Testis (tissue), 3 donors: Measurements from ENCODE around the gene NLRP10. TPM values are rescaled to one million over a fixed set of nuclear protein-coding genes. Genes with fewer than 3 reads are reported as not detected.

Experiments used
- DNase-seq: peaks from one replicate; pipeline ENCODE4 v3.0.0-alpha.2; 2019
- H3K27ac ChIP-seq, 2 donors: fragments of 200-600 bp; sonication (generic); one replicate each; pipeline ENCODE4 v1.5.1; 2019
- H3K27me3 ChIP-seq: fragments of 200-600 bp; sonication (generic); one replicate; pipeline ENCODE4 v1.5.1; 2019
- H3K36me3 ChIP-seq: fragments of 200-600 bp; sonication (generic); one replicate; pipeline ENCODE4 v1.5.1; 2017; ENCODE audit warnings: low read depth; ENCODE audit errors: missing control alignments
- H3K4me1 ChIP-seq: fragments of 200-600 bp; sonication (generic); one replicate; pipeline ENCODE4 v1.5.1; 2019
- H3K4me3 ChIP-seq, 2 donors: fragments of 200-600 bp; sonication (generic); one replicate each; pipeline ENCODE4 v1.5.1; 2017 to 2019
- H3K9me3 ChIP-seq: fragments of 200-600 bp; sonication (generic); one replicate; pipeline ENCODE4 v1.5.1; 2017
- POLR2A ChIP-seq: fragments of 450-650 bp; IDR thresholded peaks from one replicate; pipeline ENCODE4 v1.6.1; 2017; ENCODE audit warnings: antibody characterized with exemption, mild to moderate bottlenecking, moderate library complexity
- WGBS, 2 donors: methylation state at CpG; one replicate each; pipeline ENCODE4 v1.1.5; 2018; 5-methylcytosine and 5-hydroxymethylcytosine counted together
- intact Hi-C: fragments of 100-400 bp; cut with DNase I; formaldehyde crosslinking; loops from one replicate; pipeline ENCODE4 v1.15.1; 2023; ENCODE audit warnings: low total_unique reads
- polyA plus RNA-seq: library from polyadenylated mRNA; stranded (reverse); fragments of 350-450 nt; fragmentation: Illumina TruSeq; extraction: RNeasy Lipid Tissue Mini Kit (QIAGEN cat#74804); gene quantifications from one replicate; pipeline ENCODE4 v1.2.3, GENCODE V29; 2014; ENCODE audit warnings: low read depth, low replicate concordance; ENCODE audit not compliant: insufficient read depth
- total RNA-seq, 2 donors: library from RNA; depleted of rRNA; stranded (reverse); fragments of >200 nt; gene quantifications; one replicate each; pipeline ENCODE4 v1.2.3, GENCODE V29; 2016
- TF ChIP-seq, protein P1 (sequence below), 3 experiments: fragments of 450-650 bp in 2 of 3; fragments of 200-600 bp in 1 of 3; sonication (generic) in 1 of 3; IDR thresholded peaks; one replicate each; pipeline ENCODE4 v1.5.1; 2016 to 2019; ENCODE audit warnings: antibody characterized with exemption in 3 of 3, mild to moderate bottlenecking in 2 of 3, moderate library complexity in 1 of 3

NLRP10 gene
- total and polyA plus RNA-seq, 3 donors from 2014 or later, result 0.13 TPM; not detected in 2

DNA sequence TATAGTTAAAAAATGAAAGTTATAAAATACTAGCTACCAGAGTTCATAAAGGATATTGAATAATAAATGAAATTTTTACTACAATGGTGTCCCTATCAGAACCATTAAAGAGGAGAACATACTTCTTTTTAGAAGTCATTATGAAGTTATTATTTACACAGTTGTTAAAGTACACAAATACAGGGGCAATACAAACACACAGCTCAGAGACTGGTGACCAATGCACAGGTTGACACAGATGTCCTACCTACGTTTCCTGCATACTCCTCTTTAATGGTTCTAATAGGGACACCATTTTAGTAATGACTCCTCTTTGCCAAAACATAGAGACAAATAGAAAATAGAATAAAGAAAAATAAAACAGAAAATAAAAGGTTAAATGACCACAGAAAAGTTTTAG is 10.1 kb downstream of the NLRP10 start:
- Histone ChIP-seq H3K4me1 (no peaks in the 10 kb centered on the region), H3K27me3 (no peaks in the 10 kb centered on the region), H3K27ac (no peak overlapping the region), H3K36me3 (no peaks in the 10 kb centered on the region), H3K9me3 (no peaks in the 10 kb centered on the region), H3K4me3 (no peak overlapping the region)
- intact Hi-C loops, result no loop called here
- no peak for DNase-seq
- 83% methylated on average over 1 of the region's 1 CpG for WGBS, 2 donors
- TF ChIP-seq POLR2A, result no peak
- TF ChIP-seq, protein P1, sequence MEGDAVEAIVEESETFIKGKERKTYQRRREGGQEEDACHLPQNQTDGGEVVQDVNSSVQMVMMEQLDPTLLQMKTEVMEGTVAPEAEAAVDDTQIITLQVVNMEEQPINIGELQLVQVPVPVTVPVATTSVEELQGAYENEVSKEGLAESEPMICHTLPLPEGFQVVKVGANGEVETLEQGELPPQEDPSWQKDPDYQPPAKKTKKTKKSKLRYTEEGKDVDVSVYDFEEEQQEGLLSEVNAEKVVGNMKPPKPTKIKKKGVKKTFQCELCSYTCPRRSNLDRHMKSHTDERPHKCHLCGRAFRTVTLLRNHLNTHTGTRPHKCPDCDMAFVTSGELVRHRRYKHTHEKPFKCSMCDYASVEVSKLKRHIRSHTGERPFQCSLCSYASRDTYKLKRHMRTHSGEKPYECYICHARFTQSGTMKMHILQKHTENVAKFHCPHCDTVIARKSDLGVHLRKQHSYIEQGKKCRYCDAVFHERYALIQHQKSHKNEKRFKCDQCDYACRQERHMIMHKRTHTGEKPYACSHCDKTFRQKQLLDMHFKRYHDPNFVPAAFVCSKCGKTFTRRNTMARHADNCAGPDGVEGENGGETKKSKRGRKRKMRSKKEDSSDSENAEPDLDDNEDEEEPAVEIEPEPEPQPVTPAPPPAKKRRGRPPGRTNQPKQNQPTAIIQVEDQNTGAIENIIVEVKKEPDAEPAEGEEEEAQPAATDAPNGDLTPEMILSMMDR (IDR thresholded peaks at IDR 0.05), result no peak

DNA sequence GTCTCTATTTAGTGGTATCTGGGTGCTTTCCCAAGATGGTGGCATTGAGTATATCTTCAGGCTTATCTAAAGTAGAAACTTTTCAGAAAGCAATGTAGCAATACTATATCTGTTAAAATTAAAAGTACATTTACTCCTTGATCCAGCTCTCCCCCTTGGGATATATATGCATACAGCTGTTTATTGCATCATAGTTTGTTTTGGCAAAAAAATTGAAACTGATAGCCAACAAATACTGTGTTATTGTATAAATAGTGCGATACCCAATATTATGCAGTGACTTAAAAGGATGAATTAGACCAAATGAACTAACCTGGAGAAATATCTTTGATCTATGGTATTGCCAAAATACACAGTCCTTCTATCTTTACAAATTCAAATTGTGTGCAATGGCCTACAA is 15.3 kb downstream of the NLRP10 start:
- TF ChIP-seq, protein P1 (IDR thresholded peaks at IDR 0.05), result no peak
- TF ChIP-seq POLR2A, result no peak
- DNase-seq, result no peak
- intact Hi-C loops, result no loop called here
- no peaks in the 10 kb centered on the region for H3K4me1 ChIP-seq
- H3K27me3 ChIP-seq, result no peaks in the 10 kb centered on the region
- no peak overlapping the region for H3K27ac ChIP-seq
- H3K9me3 ChIP-seq, result no peaks in the 10 kb centered on the region
- no peak overlapping the region for H3K4me3 ChIP-seq
- 78 to 91% methylated on average over 1 of the region's 1 CpG for WGBS, 2 donors
- H3K36me3 ChIP-seq, result no peaks in the 10 kb centered on the region

DNA sequence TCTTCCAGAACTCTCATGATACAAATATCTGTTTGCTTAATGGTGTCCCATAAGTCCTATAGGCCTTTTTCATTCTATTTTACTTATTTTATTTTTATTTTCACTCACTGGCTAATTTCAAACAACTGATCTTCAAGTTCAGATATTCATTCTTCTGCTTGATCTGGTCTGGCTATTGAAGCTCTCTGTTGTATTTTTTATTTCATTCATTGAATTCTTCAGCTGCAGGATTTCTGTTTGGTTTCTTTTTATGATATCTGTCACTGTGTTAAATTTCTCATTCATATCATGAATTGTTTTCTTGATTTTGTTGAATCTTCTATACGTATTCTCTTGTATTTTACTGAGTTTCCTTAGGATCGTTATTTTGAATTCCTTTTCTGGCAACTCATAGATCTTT is 21.1 kb downstream of the NLRP10 start:
- 91 to 95% methylated on average over 2 of the region's 2 CpGs for WGBS, 2 donors
- Histone ChIP-seq H3K4me1 (no peaks in the 10 kb centered on the region), H3K27me3 (no peaks in the 10 kb centered on the region), H3K9me3 (no peaks in the 10 kb centered on the region), H3K27ac (no peak overlapping the region), H3K36me3 (no peaks in the 10 kb centered on the region), H3K4me3 (no peak overlapping the region)
- no peak for DNase-seq
- no peak for TF ChIP-seq POLR2A
- TF ChIP-seq, protein P1 (IDR thresholded peaks at IDR 0.05), result no peak
- intact Hi-C loops, result no loop called here

GRCh38 chr11:7941608-7942007 is 23.6 kb downstream of the NLRP10 start, which contains the start of gene OR10A3:
OR10A3 (minus strand) TSS chr11:7941708; CDS start chr11:7939520, 2,188 bp downstream.
- Histone ChIP-seq H3K4me3 (no peak within 1 kb of the TSS), H3K27ac (no peak within 1 kb of the TSS), H3K4me1 (no peaks in the 10 kb centered on the region), H3K36me3 (no peaks in the 10 kb centered on the region), H3K27me3 (no peaks in the 10 kb centered on the region), H3K9me3 (no peaks in the 10 kb centered on the region)
- WGBS, 2 donors, result 92% methylated on average over 2 of the region's 2 CpGs
- DNase-seq, result no peak
- TF ChIP-seq, protein P1 (IDR thresholded peaks at IDR 0.05), result no peak
- TF ChIP-seq POLR2A, result no peak
- intact Hi-C loops, result no loop called here

DNA sequence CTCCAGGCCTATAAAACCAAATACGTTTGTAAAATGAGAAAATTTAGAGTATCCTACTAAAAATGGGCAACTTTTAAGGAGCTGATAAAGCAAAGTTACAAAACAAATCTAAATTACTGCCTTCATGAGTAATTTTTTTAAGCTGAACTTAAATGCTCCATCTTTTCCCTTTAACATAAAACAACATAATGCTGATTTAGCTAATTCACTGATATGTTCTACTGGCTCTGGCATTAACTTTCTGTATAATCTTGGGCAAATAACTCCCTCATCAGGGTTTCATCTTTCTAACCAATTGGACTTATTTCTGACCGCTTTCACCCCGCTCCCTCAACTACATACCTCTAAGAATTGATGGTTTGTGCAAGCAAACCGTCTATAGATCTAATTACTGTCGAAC is 24.1 kb downstream of the NLRP10 start:
- Histone ChIP-seq H3K4me1 (no peaks in the 10 kb centered on the region), H3K9me3 (no peaks in the 10 kb centered on the region), H3K36me3 (no peaks in the 10 kb centered on the region), H3K27ac (no peak overlapping the region), H3K4me3 (no peak overlapping the region), H3K27me3 (no peaks in the 10 kb centered on the region)
- 55 to 67% methylated on average over 5 of the region's 5 CpGs for WGBS, 2 donors
- no peak for TF ChIP-seq POLR2A
- TF ChIP-seq, protein P1 (IDR thresholded peaks at IDR 0.05), result no peak
- DNase-seq, result no peak
- intact Hi-C loops, result no loop called here
